IMR-90 (cell line): ENCODE results near the gene FCHSD2. TPM values are rescaled to one million over a fixed set of nuclear protein-coding genes. Genes with fewer than 3 reads are reported as not detected.

ENCODE experiments used
- ATAC-seq: fragments of 200-7000 bp; cut with Tn5 transposase; 2 replicates; pipeline ENCODE4 v1.9.1; 2020; ENCODE audit warnings: low read depth, mild to moderate bottlenecking, moderate library complexity
- BruUV-seq: library from RNA; stranded (reverse); fragments of 400-500 nt; replicated peaks from 2 replicates; lab custom pipeline; 2021; lab: Mats Ljungman, UMichigan
- CTCF ChIA-PET: fragments of 300-600 bp; formaldehyde crosslinking; extraction: SDS; loops from one replicate; lab custom pipeline; 2021; ENCODE audit warnings: antibody characterized with exemption; lab: Yijun Ruan, JAX
- POLR2A ChIA-PET: fragments of 300-600 bp; sonication (Branson Sonifier 250); formaldehyde crosslinking; loops from one replicate; lab custom pipeline; 2022; ENCODE audit warnings: antibody characterized with exemption; ENCODE audit not compliant: unreplicated experiment; lab: Charles Lee
- DNase-seq: peaks from one replicate; pipeline ENCODE4 v3.0.0; 2013
- H2AFZ ChIP-seq: replicated peaks from 2 replicates; pipeline ENCODE3; 2013; ENCODE audit warnings: low read length, mild to moderate bottlenecking; ENCODE audit not compliant: poor library complexity
- H2AK5ac ChIP-seq: 2 replicates; pipeline ENCODE4 v1.6.1; 2013; ENCODE audit warnings: low read depth, low read length, inconsistent platforms
- H2AK9ac ChIP-seq: replicated peaks from 2 replicates; pipeline ENCODE3; 2013; ENCODE audit warnings: mild to moderate bottlenecking, low read depth, low read length, moderate library complexity; ENCODE audit not compliant: poor library complexity
- H2BK120ac ChIP-seq: 2 replicates; pipeline ENCODE4 v1.6.1; 2013; ENCODE audit warnings: low read depth, low read length, inconsistent platforms
- H2BK15ac ChIP-seq: 3 replicates; pipeline ENCODE4 v1.6.1; 2013; ENCODE audit warnings: low read depth, low read length, inconsistent platforms
- H2BK20ac ChIP-seq: 2 replicates; pipeline ENCODE4 v1.6.1; 2013; ENCODE audit warnings: low read depth, mild to moderate bottlenecking, inconsistent platforms, low read length, moderate library complexity
- H2BK5ac ChIP-seq: 2 replicates; pipeline ENCODE4 v1.6.1; 2013; ENCODE audit warnings: mild to moderate bottlenecking, low read depth, low read length, inconsistent platforms; ENCODE audit not compliant: poor library complexity, severe bottlenecking
- H3K14ac ChIP-seq: replicated peaks from 2 replicates; pipeline ENCODE4 v1.6.1; 2013; ENCODE audit warnings: low read depth, low read length, inconsistent platforms
- H3K18ac ChIP-seq: 2 replicates; pipeline ENCODE4 v1.6.1; 2013; ENCODE audit warnings: low read depth, low read length, control low read depth
- H3K23ac ChIP-seq: 2 replicates; pipeline ENCODE4 v1.6.1; 2013; ENCODE audit warnings: low read depth, low read length, inconsistent platforms
- H3K27ac ChIP-seq: 2 replicates; pipeline ENCODE4 v1.5.1; 2013; ENCODE audit warnings: mild to moderate bottlenecking, control low read depth, low read length; ENCODE audit not compliant: insufficient read depth
- H3K27me3 ChIP-seq: 2 replicates; pipeline ENCODE4 v1.6.1; 2013; ENCODE audit warnings: low read length; ENCODE audit not compliant: control insufficient read depth, insufficient read depth
- H3K36me3 ChIP-seq: 2 replicates; pipeline ENCODE4 v1.6.1; 2013; ENCODE audit warnings: low read length, mixed read lengths; ENCODE audit not compliant: control insufficient read depth, insufficient read depth
- H3K4ac ChIP-seq: 2 replicates; pipeline ENCODE4 v1.6.1; 2013; ENCODE audit warnings: low read depth, low read length, inconsistent platforms
- H3K4me1 ChIP-seq: 2 replicates; pipeline ENCODE4 v1.6.1; 2013; ENCODE audit warnings: low read length, mixed read lengths; ENCODE audit not compliant: control insufficient read depth, insufficient read depth
- H3K4me2 ChIP-seq: 2 replicates; pipeline ENCODE4 v1.6.1; 2013; ENCODE audit warnings: low read depth, mild to moderate bottlenecking, control low read depth, low read length, moderate library complexity
- H3K4me3 ChIP-seq: 2 replicates; pipeline ENCODE4 v1.5.1; 2013; ENCODE audit warnings: low read depth, mild to moderate bottlenecking, control low read depth, low read length, moderate library complexity; ENCODE audit not compliant: insufficient read depth
- H3K56ac ChIP-seq: 2 replicates; pipeline ENCODE4 v1.6.1; 2013; ENCODE audit warnings: low read length, inconsistent platforms; ENCODE audit not compliant: insufficient read depth; ENCODE audit errors: extremely low read depth
- H3K79me1 ChIP-seq, 2 experiments: 2 replicates each; pipeline ENCODE4 v1.6.1; 2013; ENCODE audit warnings: low read length in 2 of 2, inconsistent platforms in 1 of 2, low read depth in 1 of 2
- H3K9ac ChIP-seq: 2 replicates; pipeline ENCODE4 v1.6.1; 2013; ENCODE audit warnings: low read depth, low read length, control low read depth
- H3K9me1 ChIP-seq: 2 replicates; pipeline ENCODE4 v1.6.1; 2013; ENCODE audit warnings: low read length, inconsistent platforms; ENCODE audit not compliant: insufficient read depth
- H3K9me3 ChIP-seq: 2 replicates; pipeline ENCODE4 v1.6.1; 2013; ENCODE audit warnings: low read length; ENCODE audit not compliant: control insufficient read depth, insufficient read depth
- H4K20me1 ChIP-seq: 2 replicates; pipeline ENCODE4 v1.6.1; 2013; ENCODE audit warnings: low read length, inconsistent platforms; ENCODE audit not compliant: insufficient read depth
- H4K5ac ChIP-seq: 2 replicates; pipeline ENCODE4 v1.6.1; 2013; ENCODE audit warnings: mild to moderate bottlenecking, low read depth, low read length, control low read depth
- H4K8ac ChIP-seq, 2 experiments: 2 replicates each; pipeline ENCODE4 v1.6.1; 2013; ENCODE audit warnings: low read depth in 2 of 2, low read length in 2 of 2, control low read depth in 1 of 2, inconsistent platforms in 1 of 2
- H4K91ac ChIP-seq: 2 replicates; pipeline ENCODE4 v1.6.1; 2013; ENCODE audit warnings: low read depth, low read length, inconsistent platforms; ENCODE audit not compliant: insufficient read depth
- CEBPB ChIP-seq: IDR thresholded peaks from 2 replicates; pipeline ENCODE4 v1.6.1; 2012; ENCODE audit warnings: low read depth, low read length, improper control_type of control experiment
- MXI1 ChIP-seq: IDR thresholded peaks from 2 replicates; pipeline ENCODE4 v1.6.1; 2012; ENCODE audit warnings: low read depth, mild to moderate bottlenecking, low read length, moderate library complexity, borderline replicate concordance
- WGBS, 2 experiments: methylation state at CpG; one replicate each; pipeline versions ENCODE4 v1.1.5 to v1.1.7; 2013; ENCODE audit warnings: missing lambda C conversion rate in 2 of 2; ENCODE audit not compliant: insufficient read length in 1 of 2; ENCODE audit errors: extremely low coverage in 2 of 2; 5-methylcytosine and 5-hydroxymethylcytosine counted together
- dilution Hi-C: fragments of 300-500 bp; cut with HindIII; formaldehyde crosslinking; loops from one replicate; pipeline ENCODE4 v1.14.3; 2018; ENCODE audit warnings: low sequenced_read_pairs; ENCODE audit not compliant: unreplicated experiment
- in situ Hi-C: fragments of 300-500 bp; cut with MboI; formaldehyde crosslinking; loops from 3 replicates; pipeline ENCODE4 v1.14.3; 2019; ENCODE audit warnings: low sequenced_read_pairs, inconsistent platforms, mixed read lengths
- intact Hi-C: fragments of 100-400 bp; cut with micrococcal nuclease; formaldehyde crosslinking; loops from 2 replicates; pipeline ENCODE4 v1.10.0; 2022
- polyA plus RNA-seq, 3 experiments: library from polyadenylated mRNA; depleted of rRNA; stranded (reverse); fragments of >200 nt; gene quantifications; 2 replicates each; pipeline ENCODE4 v1.2.3, GENCODE V29; 2012; ENCODE audit warnings: low replicate concordance in 1 of 3
- total RNA-seq: library from RNA; depleted of rRNA; stranded (reverse); fragments of >200 nt; gene quantifications from 2 replicates; pipeline ENCODE4 v1.2.3, GENCODE V29; 2012

The FCHSD2 gene
- total and polyA plus RNA-seq, 2 of the 4 experiments (the other 2 are of a cell fraction), result 5.9 to 18.7 TPM

GRCh38 chr11:72932132-72932570 lies 210.0 kb downstream of the FCHSD2 start:
- Histone ChIP-seq H4K8ac (no peak overlapping the region), H4K20me1 (peaks cover 11% of the 10 kb centered on the region; the same call in 1 of the 2 replicates), H3K36me3 (no peaks in the 10 kb centered on the region), H3K27me3 (no peaks in the 10 kb centered on the region), H3K9me3 (no peaks in the 10 kb centered on the region), H2AFZ (no peak overlapping the region), H2AK5ac (no peak overlapping the region), H3K4me3 (no peak overlapping the region), H2BK5ac (no peak overlapping the region), H2BK20ac (no peak overlapping the region), H2BK120ac (no peak overlapping the region), H3K27ac (no peak overlapping the region), H3K4me2 (no peak overlapping the region), H2BK15ac (no peak overlapping the region), H4K5ac (no peak overlapping the region), H3K23ac (no peak overlapping the region), H3K79me1 (peaks cover 4 to 17% of the 10 kb centered on the region in 2 experiments; a peak in 3 of 4 replicates), H3K9me1 (no peaks in the 10 kb centered on the region), H3K56ac (no peak overlapping the region), H3K14ac (no peak overlapping the region), H2AK9ac (no peak overlapping the region), H4K91ac (no peak overlapping the region), H3K4me1 (peaks cover 3% of the 10 kb centered on the region), H3K9ac (no peak overlapping the region), H3K18ac (no peak overlapping the region), H3K4ac (no peak overlapping the region)
- peak; percentile 87 for ATAC-seq
- POLR2A ChIA-PET, result no interaction called here
- dilution Hi-C loops (no loop called here), in situ Hi-C loops (no loop called here), intact Hi-C loops (loop anchor here (10.0 kb wide), 1 partner anchor 83 kb away; no protein-coding TSS in a partner anchor)
- BruUV-seq, result no TSS peak
- TF ChIP-seq MXI1, result no peak
- peak; percentile 40; the same call in 1 of the 2 replicates for TF ChIP-seq CEBPB
- peak; percentile 72 for DNase-seq
- WGBS, 2 experiments, result 33 to 100% methylated on average over 1 of the region's 1 CpG
- CTCF ChIA-PET, result interaction anchor here (0.6 kb wide), 1 partner anchor 30 kb away, joined by 4 read pairs; no protein-coding TSS in a partner anchor
